ENCODE results near the gene PHC2. TPM values are rescaled to one million over a fixed set of nuclear protein-coding genes. Genes with fewer than 3 reads are reported as not detected.
A peak's percentile ranks its signal among the peaks of the same experiment; 100 is the strongest.

PHC2 gene
- total and polyA plus RNA-seq, 9 of the 15 experiments (the other 6 are each of a cell fraction or from before 2014, with no cell fraction given): 3.1 to 67.6 (median 34.6) TPM

DNA sequence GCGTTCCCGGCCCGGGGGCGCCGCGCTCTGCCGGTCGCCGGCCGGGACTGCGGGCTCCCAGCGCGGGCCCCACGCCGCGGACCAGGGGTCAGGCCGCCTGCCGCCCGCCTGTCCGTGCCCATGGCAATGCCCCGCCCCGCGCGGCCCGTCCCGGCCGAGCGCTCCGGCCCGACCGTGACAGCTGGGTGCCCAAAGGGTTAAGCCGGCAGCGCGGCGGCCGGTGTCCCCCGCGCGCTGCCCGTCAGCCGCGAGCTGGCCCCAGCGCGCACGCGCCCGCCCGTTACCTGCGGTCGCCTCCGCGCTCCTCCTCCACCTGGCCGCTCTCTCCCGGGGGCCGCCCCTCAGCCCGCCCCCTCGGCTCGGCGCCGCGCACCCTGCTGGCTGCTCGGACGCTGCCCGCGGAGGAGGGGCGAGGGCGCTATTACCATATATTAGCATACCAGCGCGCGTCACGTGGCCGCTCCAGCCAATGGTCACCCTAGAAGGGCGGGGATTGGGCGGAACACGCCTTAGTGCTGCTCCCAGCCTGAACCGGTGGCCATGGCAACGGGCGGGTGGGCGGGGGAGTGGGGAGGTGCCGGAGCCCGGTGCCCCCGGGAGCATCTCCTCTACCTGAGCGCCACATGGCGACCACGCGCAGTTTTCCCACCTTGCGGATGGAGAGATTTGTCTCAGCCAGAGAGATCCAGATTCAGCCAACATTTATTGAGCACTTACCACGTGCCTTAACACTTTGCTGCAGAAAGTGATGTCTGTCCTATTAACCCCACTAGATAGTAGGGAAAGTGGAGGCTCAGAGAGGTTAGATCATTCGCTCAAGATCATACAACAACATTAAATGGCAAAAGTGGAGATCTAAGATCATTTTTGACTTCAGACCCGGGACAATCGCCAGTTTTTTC lies at the start of gene PHC2 (continued):
- TF ChIP-seq ATF2 (CRISPR knock-in tag; IDR thresholded peaks at IDR 0.05) (no peak), BMI1 (IDR thresholded peaks at IDR 0.05; ENCODE audit: low read length) (0 out of 2 replicates have a peak, but pooled peaks have one; percentile 44), BDP1 (IDR thresholded peaks at IDR 0.05; ENCODE audit: insufficient read depth, insufficient read length) (no peak), NFRKB (IDR thresholded peaks at IDR 0.05; ENCODE audit: low read depth) (no peak), MYNN (IDR thresholded peaks at IDR 0.05) (no peak), MYNN (CRISPR knock-in tag; IDR thresholded peaks at IDR 0.05) (no peak), RBBP5 (IDR thresholded peaks at IDR 0.05; ENCODE audit: borderline replicate concordance, insufficient read depth, low read length, poor library complexity, severe bottlenecking) (peak; percentile 59), THRAP3 (IDR thresholded peaks at IDR 0.05; ENCODE audit: borderline replicate concordance) (no peak), SIN3B (IDR thresholded peaks at IDR 0.05; ENCODE audit: low read depth) (peak; percentile 32; the same call in 1 of the 2 replicates), CTCF (IDR thresholded peaks at IDR 0.05 in 2 of 3, conservative IDR thresholded peaks at IDR 0.05 in 1 of 3; ENCODE audit: insufficient read depth in 2 of 3, low read depth in 1 of 3, low read length in 3 of 3) (peak; percentile 23 to 65 (median 43); a peak in 3 of 6 replicates), MAZ (CRISPR knock-in tag; conservative IDR thresholded peaks at IDR 0.05 in 1 of 2, IDR thresholded peaks at IDR 0.05 in 1 of 2) (peak; percentile 80 to 84), RBM22 (IDR thresholded peaks at IDR 0.05; ENCODE audit: low read depth, low read length, poor library complexity, severe bottlenecking) (no peak), CTBP1 (IDR thresholded peaks at IDR 0.05; ENCODE audit: borderline replicate concordance) (peak; percentile 97), NR1H2 (CRISPR knock-in tag; IDR thresholded peaks at IDR 0.05) (no peak), CREM (IDR thresholded peaks at IDR 0.05; ENCODE audit: low read depth) (0 out of 2 replicates have a peak, but pooled peaks have one; percentile 24), TAF7 (tag; IDR thresholded peaks at IDR 0.05) (no peak), ZNF586 (CRISPR knock-in tag; conservative IDR thresholded peaks at IDR 0.05) (no peak), CREB3L1 (IDR thresholded peaks at IDR 0.05; ENCODE audit: borderline replicate concordance, low read depth) (peak; percentile 30; the same call in 1 of the 2 replicates), TCFL5 (CRISPR knock-in tag; conservative IDR thresholded peaks at IDR 0.05) (no peak)
- TF ChIP-seq, protein P1, sequence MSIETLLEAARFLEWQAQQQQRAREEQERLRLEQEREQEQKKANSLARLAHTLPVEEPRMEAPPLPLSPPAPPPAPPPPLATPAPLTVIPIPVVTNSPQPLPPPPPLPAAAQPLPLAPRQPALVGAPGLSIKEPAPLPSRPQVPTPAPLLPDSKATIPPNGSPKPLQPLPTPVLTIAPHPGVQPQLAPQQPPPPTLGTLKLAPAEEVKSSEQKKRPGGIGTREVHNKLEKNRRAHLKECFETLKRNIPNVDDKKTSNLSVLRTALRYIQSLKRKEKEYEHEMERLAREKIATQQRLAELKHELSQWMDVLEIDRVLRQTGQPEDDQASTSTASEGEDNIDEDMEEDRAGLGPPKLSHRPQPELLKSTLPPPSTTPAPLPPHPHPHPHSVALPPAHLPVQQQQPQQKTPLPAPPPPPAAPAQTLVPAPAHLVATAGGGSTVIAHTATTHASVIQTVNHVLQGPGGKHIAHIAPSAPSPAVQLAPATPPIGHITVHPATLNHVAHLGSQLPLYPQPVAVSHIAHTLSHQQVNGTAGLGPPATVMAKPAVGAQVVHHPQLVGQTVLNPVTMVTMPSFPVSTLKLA (conservative IDR thresholded peaks at IDR 0.05): 0 out of 4 replicates have a peak, but pooled peaks of 1 of the 2 experiments have one; percentile 23

All from K562 (cell line).